ENCODE results near the gene CHPF. TPM values are rescaled to one million over a fixed set of nuclear protein-coding genes. Genes with fewer than 3 reads are reported as not detected.

CHPF gene, protein sequence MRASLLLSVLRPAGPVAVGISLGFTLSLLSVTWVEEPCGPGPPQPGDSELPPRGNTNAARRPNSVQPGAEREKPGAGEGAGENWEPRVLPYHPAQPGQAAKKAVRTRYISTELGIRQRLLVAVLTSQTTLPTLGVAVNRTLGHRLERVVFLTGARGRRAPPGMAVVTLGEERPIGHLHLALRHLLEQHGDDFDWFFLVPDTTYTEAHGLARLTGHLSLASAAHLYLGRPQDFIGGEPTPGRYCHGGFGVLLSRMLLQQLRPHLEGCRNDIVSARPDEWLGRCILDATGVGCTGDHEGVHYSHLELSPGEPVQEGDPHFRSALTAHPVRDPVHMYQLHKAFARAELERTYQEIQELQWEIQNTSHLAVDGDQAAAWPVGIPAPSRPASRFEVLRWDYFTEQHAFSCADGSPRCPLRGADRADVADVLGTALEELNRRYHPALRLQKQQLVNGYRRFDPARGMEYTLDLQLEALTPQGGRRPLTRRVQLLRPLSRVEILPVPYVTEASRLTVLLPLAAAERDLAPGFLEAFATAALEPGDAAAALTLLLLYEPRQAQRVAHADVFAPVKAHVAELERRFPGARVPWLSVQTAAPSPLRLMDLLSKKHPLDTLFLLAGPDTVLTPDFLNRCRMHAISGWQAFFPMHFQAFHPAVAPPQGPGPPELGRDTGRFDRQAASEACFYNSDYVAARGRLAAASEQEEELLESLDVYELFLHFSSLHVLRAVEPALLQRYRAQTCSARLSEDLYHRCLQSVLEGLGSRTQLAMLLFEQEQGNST
- total RNA-seq (10 to 100 TPM; 11.9 to 14.2 (median 13.1) TPM), polyA plus RNA-seq (10 to 100 TPM in 1 of 3 donors, 1 to 10 TPM in 2; 8.4 to 13.0 (median 9.0) TPM)
- long read RNA-seq, donor 1, transcript CHPF-201 (4 exons, 3,013 nt): major isoform, 7 of 14 reads
- long read RNA-seq, donor 1, partial matches to known transcripts: 7 of 14 reads
- long read RNA-seq, donor 1, other reads (novel, unspliced or antisense): 0 of 14 reads
- long read RNA-seq, donor 2, transcript CHPF-202 (2 exons, 1,079 nt): minor isoform, 5 of 43 reads
- long read RNA-seq, donor 2, transcript CHPF-201 (4 exons, 3,013 nt): major isoform, 17 of 43 reads
- long read RNA-seq, donor 2, partial matches to known transcripts: 17 of 43 reads
- long read RNA-seq, donor 2, other reads (novel, unspliced or antisense): 4 of 43 reads

DNA sequence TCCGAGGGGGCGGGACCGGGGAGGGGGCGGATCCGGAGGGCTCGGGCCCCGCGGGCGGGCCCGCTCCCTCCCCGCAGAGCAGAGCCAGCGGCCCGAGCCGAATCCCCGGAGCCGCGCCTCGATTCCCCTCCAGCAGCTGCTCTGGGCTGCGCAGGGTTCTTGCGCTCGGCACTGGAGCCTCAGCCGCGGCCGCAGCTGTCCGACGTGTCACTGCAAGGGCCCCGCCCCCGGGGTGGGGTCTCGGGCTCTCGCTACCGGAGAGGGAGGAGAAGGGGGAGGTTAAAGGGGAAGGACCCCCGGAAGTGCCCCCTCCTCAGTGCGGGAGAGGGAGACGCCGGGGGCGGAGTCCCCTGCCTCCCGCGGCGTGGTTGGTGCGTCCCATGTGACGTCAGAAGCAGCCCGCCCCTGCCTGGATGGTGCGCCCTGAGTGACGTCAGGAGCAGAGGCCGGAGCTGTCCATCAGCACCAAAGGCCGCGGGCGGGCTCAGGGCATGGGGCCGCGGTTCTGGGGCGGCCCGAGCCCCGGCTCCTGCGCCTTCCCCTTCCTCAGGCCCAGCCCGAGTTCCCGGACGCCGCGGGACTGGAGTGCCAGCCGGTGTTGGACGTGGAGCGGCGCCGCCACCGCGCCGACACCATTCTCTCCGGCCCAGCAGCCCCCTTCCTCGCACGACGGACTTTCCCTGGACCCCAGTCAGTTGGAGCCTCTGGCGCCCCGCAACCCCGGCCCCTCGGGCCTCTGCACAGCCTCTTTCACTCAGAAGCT is at the start of gene CHPF, which contains the start of gene TMEM198:
CHPF (minus strand) TSS at position 214 of the 763 bp plus-strand sequence. CDS start 271 bp downstream, outside the sequence.
TMEM198 (plus strand) TSS at position 433 of the 763 bp plus-strand sequence. CDS start 700 bp downstream, outside the sequence.
- H3K27ac ChIP-seq: peak within 1 kb of the TSS; percentile 94
- H3K4me1 ChIP-seq: peaks cover 23% of the 10 kb centered on the region
- H3K27me3 ChIP-seq (ENCODE audit: insufficient read depth in 3 of 3, low read length in 2 of 3): no peaks in the 10 kb centered on the region
- peak; percentile 98 to 99 for DNase-seq
- no peak for TF ChIP-seq CTCF (IDR thresholded peaks at IDR 0.05)
- peak within 1 kb of the TSS; percentile 79 for H3K4me3 ChIP-seq
- H3K36me3 ChIP-seq (ENCODE audit: insufficient read depth in 1 of 2, low read depth in 1 of 2): peaks cover 0 to 27% of the 10 kb centered on the region in 2 donors
- intact Hi-C loops (cut with DNase I): loop anchor here (2.0 to 10.0 kb wide), 3 partner anchors 99 to 369 kb away; partner anchors contain the start of genes CNPPD1 (in 1 of the 2), RETREG2 (in 1 of the 2) and SLC23A3 (in 1 of the 2)
- 0 to 1% (median 1%) methylated on average over 29 to 75 of the region's 75 CpGs for WGBS, 3 donors
- H3K9me3 ChIP-seq: no peaks in the 10 kb centered on the region
- ATAC-seq: peak; percentile 91 to 93 (median 92)

DNA sequence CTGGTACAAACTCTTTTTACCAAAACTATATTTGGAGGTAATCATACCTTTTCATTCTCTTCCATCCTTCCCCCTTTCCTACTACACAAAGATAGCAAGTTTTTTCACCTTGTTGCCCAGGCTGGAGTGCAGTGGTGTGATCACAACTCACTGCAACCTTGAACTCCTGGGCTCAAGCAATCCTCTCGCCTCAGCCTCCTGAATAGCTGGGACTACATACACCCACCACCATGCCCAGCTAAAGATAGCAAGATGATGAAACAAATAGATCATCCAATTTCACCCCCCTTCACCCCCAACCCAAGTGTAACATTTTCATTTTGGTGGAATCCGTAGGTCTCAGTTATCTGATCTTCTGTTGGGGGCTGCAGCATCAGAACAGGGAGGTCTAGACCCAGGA is 49.5 kb upstream of the CHPF start:
- ATAC-seq (no peak), DNase-seq (no peak)
- Histone ChIP-seq H3K4me1 (no peaks in the 10 kb centered on the region), H3K4me3 (no peak overlapping the region), H3K36me3 (ENCODE audit: insufficient read depth in 1 of 2, low read depth in 1 of 2) (no peaks in the 10 kb centered on the region), H3K9me3 (no peaks in the 10 kb centered on the region), H3K27me3 (ENCODE audit: insufficient read depth in 3 of 3, low read length in 2 of 3) (no peaks in the 10 kb centered on the region), H3K27ac (no peak overlapping the region)
- 79 to 85% (median 81%) methylated on average over 2 of the region's 2 CpGs for WGBS, 3 donors
- TF ChIP-seq CTCF (IDR thresholded peaks at IDR 0.05): no peak
- intact Hi-C loops (cut with DNase I): no loop called here

GRCh38 chr2:219592736-219593135 is 49.1 kb upstream of the CHPF start:
- Histone ChIP-seq H3K4me3 (no peak overlapping the region), H3K9me3 (no peaks in the 10 kb centered on the region), H3K4me1 (no peaks in the 10 kb centered on the region), H3K36me3 (ENCODE audit: insufficient read depth in 1 of 2, low read depth in 1 of 2) (no peaks in the 10 kb centered on the region), H3K27ac (no peak overlapping the region), H3K27me3 (ENCODE audit: insufficient read depth in 3 of 3, low read length in 2 of 3) (no peaks in the 10 kb centered on the region)
- WGBS, 3 donors: 41 to 63% (median 52%) methylated on average over 6 of the region's 6 CpGs
- no peak for DNase-seq
- intact Hi-C loops (cut with DNase I): no loop called here
- no peak for TF ChIP-seq CTCF (IDR thresholded peaks at IDR 0.05)
- ATAC-seq: no peak

DNA sequence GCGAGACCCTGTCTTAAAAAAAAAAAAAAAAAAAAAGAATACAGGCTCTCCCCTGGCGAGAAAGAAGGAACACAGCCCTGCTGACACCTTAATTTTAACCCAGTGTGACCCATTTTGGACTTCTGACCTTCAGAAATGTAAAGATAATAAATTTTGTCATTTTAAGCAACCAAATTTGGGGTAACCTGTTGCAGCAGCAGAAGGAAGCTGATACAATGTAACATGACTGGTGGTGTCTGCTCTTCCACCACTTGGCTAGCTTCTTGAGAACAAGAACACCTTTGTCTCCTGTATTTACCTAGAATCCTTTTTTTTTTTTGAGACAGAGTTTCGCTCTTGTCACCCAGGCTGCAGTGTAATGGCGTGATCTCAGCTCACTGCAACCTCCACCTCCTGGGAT is 47.5 kb upstream of the CHPF start:
- no peak overlapping the region for H3K27ac ChIP-seq
- DNase-seq (no peak), ATAC-seq (no peak)
- no peaks in the 10 kb centered on the region for H3K9me3 ChIP-seq
- intact Hi-C loops (cut with DNase I): no loop called here
- no peaks in the 10 kb centered on the region for H3K27me3 ChIP-seq (ENCODE audit: insufficient read depth in 3 of 3, low read length in 2 of 3)
- no peaks in the 10 kb centered on the region for H3K36me3 ChIP-seq (ENCODE audit: insufficient read depth in 1 of 2, low read depth in 1 of 2)
- no peak overlapping the region for H3K4me3 ChIP-seq
- WGBS, 3 donors: 69 to 89% (median 75%) methylated on average over 4 of the region's 4 CpGs
- TF ChIP-seq CTCF (IDR thresholded peaks at IDR 0.05): no peak
- H3K4me1 ChIP-seq: no peaks in the 10 kb centered on the region
